Measurements from ENCODE around the gene ARHGEF26. TPM values are rescaled to one million over a fixed set of nuclear protein-coding genes. Genes with fewer than 3 reads are reported as not detected.

The ARHGEF26 gene
- total RNA-seq, 1 experiment from 2014 or later, result 7.2 TPM

DNA sequence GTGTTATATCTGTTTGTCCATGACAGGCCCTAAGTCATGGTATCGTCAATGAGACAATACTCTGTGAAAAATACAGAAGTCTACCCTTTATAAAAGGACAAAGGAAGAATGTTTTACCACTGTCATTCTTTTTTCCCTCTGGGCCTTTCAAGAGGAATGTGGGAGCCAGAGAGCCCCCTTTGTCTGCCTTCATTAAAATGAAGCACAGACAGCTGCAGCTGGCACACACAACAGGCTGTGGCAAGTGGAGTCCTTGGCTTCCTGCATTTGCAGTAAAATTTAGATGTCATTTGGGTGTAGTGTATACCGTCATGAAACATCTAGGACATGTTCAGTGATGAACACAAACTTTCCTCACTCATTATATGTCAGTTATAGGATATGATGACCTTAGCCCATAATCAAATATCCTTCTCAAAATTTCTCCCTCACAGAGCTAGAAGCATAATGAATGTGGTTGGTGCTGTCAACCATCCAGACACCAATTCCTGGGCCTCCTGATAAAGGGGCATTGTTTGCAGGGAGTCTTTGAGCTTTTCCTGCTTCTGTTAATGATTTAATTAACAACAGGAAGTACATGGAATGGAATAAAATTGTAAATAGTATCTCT, 126.7 kb downstream of the ARHGEF26 start:
- no peak for ATAC-seq
- Histone ChIP-seq H3K4me3 (replicated peaks in 1 of 2; ENCODE audit: low read depth in 1 of 2, low read length in 2 of 2) (no peak overlapping the region), H3K9me2 (ENCODE audit: insufficient read depth) (no peaks in the 10 kb centered on the region), H3K4me2 (ENCODE audit: low read length) (no peak overlapping the region), H3K9me3 (ENCODE audit: control insufficient read depth in 1 of 2, insufficient read depth in 1 of 2, low read depth in 1 of 2, low read length in 2 of 2) (no peaks in the 10 kb centered on the region), H3K27me3 (ENCODE audit: insufficient read depth, low read length) (no peaks in the 10 kb centered on the region), H4K20me1 (ENCODE audit: insufficient read depth) (no peaks in the 10 kb centered on the region), H3K79me2 (ENCODE audit: insufficient read depth, low read length) (no peaks in the 10 kb centered on the region), H3K27ac (ENCODE audit: low read depth, low read length) (no peak overlapping the region), H3K4me1 (ENCODE audit: control insufficient read depth in 1 of 2, insufficient read depth in 2 of 2, low read length in 2 of 2) (peaks cover 0 to 12% of the 10 kb centered on the region in 2 experiments; a peak in 2 of 4 replicates), H2AFZ (ENCODE audit: low read depth, low read length, poor library complexity, severe bottlenecking) (no peak overlapping the region), H3K36me3 (ENCODE audit: control insufficient read depth in 1 of 2, insufficient read depth in 2 of 2, low read length in 2 of 2) (peaks cover 0 to 3% of the 10 kb centered on the region in 2 experiments; a peak in 1 of 4 replicates), H3K9ac (ENCODE audit: low read length) (no peak overlapping the region)
- DNase-seq (ENCODE audit: low read depth, low spot score), result no peak
- TF ChIP-seq SIN3A (IDR thresholded peaks at IDR 0.05; ENCODE audit: low read depth) (no peak), ELF1 (IDR thresholded peaks at IDR 0.05; ENCODE audit: borderline replicate concordance, low read depth) (no peak), ATF3 (IDR thresholded peaks at IDR 0.05) (no peak), CTCF (IDR thresholded peaks at IDR 0.05 in 2 of 3, conservative IDR thresholded peaks at IDR 0.05 in 1 of 3; ENCODE audit: borderline replicate concordance in 1 of 3, insufficient read depth in 1 of 3, low read depth in 2 of 3, low read length in 2 of 3) (no peak), MAX (IDR thresholded peaks at IDR 0.05) (no peak), POLR2AphosphoS5 (IDR thresholded peaks at IDR 0.05; ENCODE audit: low read depth, low read length) (no peak), ZFX (IDR thresholded peaks at IDR 0.05) (no peak), TCF7L2 (IDR thresholded peaks at IDR 0.05; ENCODE audit: borderline replicate concordance, extremely low read depth, insufficient read depth, insufficient read length) (no peak), POLR2A (IDR thresholded peaks at IDR 0.05; ENCODE audit: borderline replicate concordance, extremely low read depth, insufficient read depth, insufficient read length) (no peak), FOSL1 (IDR thresholded peaks at IDR 0.05; ENCODE audit: low read depth) (no peak), ZNF274 (IDR thresholded peaks at IDR 0.05; ENCODE audit: low read depth, low read length) (no peak), SRF (IDR thresholded peaks at IDR 0.05; ENCODE audit: low read depth) (no peak), EZH2 (IDR thresholded peaks at IDR 0.05) (no peak), RAD21 (IDR thresholded peaks at IDR 0.05; ENCODE audit: low read depth) (no peak)
- intact Hi-C loops (cut with micrococcal nuclease), result no loop called here
- BruUV-seq (replicated peaks), result no TSS peak
- POLR2A ChIA-PET, result no interaction called here
- RAD21 ChIA-PET (ENCODE audit: low non-redundant PET in 1 of 2, low total read pairs in 2 of 2, uncharacterized antibody in 2 of 2, unreplicated experiment in 2 of 2), result no interaction called here
- CTCF ChIA-PET, result no interaction called here

All from HCT116 (cell line).